NCI-H1436 treated with DMSO at 0.1 percent for 48 hours (cell line): Measurements from ENCODE around the gene CADM2.
"Not testable (repeated sequence)": the region's sequence is repeated elsewhere in the genome, so short reads cannot be mapped to it uniquely, and the experiment has no call there.

Source experiments
- DNase-seq: peaks from one replicate; lab custom pipeline; 2025; lab: John Stamatoyannopoulos, UW

The CADM2 gene

DNA sequence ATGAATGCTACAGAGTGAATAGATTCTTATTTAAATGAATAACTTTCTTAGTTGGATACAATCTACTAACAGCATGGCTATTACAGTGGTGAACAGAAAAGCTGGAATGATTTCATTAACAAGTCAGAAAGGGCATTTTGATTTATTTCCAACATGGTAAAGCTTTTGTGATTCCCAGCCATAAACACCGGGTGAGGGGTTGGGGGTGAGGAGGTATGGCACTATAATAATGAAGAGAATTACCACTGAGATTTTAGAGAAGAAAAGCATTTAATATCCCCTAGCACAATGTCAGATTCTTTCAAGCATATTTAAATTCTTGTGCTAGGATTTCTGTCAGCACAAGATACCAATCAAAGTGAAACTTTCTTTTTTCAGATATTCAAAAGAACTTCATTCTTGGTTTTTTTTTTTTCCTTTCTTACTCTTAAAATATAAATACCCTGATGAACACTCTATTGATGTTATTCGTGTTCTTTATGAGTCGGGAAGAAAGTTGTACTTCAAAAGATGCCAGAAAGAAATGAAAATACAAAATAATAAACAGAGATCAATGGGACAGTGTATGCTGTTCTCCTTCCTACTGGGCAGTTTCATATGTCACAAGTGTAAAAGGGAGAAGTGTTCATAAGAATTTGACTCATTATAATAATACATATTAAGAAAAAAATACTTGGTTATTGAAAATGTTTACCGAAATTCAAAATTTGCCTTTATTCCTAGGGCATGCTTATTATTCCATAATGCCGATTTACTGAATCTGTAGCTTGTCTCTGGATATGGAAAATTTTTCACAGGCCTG is 522.8 kb downstream of the CADM2 start:
- DNase-seq = no peak

GRCh38 chr3:85482213-85482490 is 523.4 kb downstream of the CADM2 start:
- DNase-seq = no peak

DNA sequence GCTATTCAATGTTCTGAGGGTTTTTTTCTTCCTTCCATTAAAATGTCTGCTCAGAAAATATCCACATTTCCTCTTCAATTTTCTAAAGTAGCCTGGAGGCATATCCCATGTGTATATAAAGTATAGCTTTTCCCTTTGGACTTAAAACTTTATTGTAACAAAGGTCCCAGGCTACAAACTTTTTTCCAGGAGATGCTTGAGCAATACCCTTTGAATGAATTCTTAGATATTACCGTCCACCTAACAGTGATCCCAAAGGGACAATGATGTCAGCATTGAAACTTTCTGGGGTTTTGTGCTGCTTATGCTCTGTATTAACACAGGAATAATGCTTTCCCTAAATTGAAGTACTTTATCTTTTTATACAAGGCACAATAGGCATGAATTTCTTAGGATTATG is 525.2 kb downstream of the CADM2 start:
- DNase-seq = no peak

DNA sequence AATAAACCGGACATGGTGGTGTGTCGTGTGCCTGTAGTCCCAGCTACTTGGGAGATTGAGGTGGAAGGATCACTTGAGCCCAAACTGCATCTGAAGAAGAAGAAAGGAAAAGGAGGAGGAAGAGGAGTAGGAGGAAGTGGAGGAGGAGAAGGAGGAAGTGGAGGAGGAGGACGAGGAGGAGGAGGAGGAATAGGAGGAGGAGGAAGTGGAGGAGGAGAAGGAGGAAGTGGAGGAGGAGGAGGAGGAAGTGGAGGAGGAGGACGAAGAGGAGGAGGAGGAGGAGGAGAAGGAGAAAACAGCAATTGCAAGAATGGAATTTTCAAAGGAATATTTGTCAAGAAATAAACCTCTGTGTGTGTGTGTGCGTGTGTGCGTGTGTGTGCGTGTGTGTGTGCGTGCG is 528.6 kb downstream of the CADM2 start:
- no peak for DNase-seq

GRCh38 chr3:85495602-85496001 is 536.8 kb downstream of the CADM2 start:
- no peak for DNase-seq

GRCh38 chr3:85498177-85498576 is 539.4 kb downstream of the CADM2 start:
- DNase-seq = no peak

DNA sequence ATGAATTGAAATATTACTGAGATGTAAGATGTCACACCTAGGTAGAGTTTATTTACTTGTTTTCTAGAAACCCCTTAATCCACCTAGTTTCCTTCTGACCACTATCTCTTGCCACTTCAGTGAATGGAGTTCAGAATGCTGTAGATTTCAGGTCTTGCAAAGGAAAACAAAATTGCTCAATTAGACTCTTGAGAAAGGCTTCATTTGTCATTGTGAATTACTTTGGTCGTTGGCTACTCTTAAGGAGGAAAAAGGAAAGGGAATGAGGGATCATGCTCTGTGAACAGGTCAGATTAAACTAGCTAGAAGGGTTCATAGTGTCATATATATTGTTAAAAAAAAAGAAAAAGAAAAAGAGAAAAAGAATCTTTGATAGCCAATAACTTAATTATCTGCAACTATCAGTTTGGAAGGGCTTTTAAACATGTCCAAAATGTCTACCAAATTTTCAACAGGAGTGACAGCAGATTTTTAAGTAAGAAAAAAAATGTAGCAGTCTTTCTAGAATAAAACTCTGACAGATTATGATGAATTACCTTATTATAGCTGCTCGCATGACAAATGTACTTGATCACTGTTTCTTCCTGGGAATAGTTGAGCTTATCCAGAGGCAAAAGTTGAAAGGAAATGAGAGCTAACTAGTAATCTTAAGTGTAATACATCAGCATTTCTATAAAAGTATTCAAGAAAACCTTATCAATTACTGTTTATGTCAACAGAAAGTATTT is 543.5 kb downstream of the CADM2 start:
- DNase-seq = no peak

- DNase-seq = not testable (repeated sequence)
Measured at GRCh38 chr3:85504129-85504784, 545.5 kb downstream of the CADM2 start.

- not testable (repeated sequence) for DNase-seq
Measured at GRCh38 chr3:85504785-85505511, 546.2 kb downstream of the CADM2 start.

GRCh38 chr3:85507052-85507451 is 548.3 kb downstream of the CADM2 start:
- not testable (repeated sequence) for DNase-seq

- DNase-seq = no peak
Measured at GRCh38 chr3:85508659-85509058, 549.9 kb downstream of the CADM2 start.

- no peak for DNase-seq
Measured at GRCh38 chr3:85516146-85516545, 557.4 kb downstream of the CADM2 start.

GRCh38 chr3:85524104-85524503 is 565.3 kb downstream of the CADM2 start:
- DNase-seq = no peak

- DNase-seq = no peak
Measured at GRCh38 chr3:85525264-85525663, 566.5 kb downstream of the CADM2 start.

DNA sequence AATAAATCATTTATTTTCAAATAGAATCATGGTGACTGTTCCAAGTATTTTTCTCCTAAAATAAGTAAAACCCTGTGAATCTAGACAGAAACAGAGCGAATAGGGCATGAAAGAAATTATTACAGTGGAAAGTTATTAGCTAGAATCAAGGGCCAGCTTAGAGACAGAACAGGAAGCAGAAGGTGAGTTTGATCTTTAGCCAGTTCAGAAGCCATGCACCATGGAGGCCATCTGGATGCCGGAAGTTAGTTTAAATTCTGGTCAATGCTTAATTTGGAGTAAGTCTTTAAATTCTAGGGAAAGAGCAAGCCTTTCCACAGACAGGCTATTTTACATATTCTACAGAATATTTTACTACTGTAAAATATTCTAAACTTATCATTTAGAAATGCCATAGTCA is 574.8 kb downstream of the CADM2 start:
- no peak for DNase-seq

DNA sequence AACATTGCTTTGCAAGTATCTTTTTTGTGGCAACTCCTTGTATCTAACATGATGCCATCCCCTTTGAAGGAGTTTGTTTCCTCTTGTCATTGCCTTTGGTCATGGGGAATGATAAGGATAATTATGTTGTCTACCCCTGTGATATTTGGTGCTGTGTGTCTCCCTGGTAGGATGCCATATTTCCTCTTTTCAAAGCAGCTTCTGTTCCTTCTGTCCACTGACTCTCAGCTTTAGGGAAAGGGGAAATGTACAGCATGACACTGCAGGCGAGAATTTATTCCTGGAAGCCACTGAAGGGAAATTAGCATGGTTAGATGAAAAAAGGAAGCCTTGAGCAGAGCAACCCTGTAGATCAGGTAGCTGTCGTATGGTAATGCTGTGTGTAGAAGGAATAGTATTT is 576.7 kb downstream of the CADM2 start:
- no peak for DNase-seq

- no peak for DNase-seq
Measured at GRCh38 chr3:85539232-85539631, 580.4 kb downstream of the CADM2 start.

GRCh38 chr3:85554153-85554552 is 595.4 kb downstream of the CADM2 start:
- no peak for DNase-seq

- no peak for DNase-seq
Measured at GRCh38 chr3:85560088-85560785, 601.4 kb downstream of the CADM2 start.

DNA sequence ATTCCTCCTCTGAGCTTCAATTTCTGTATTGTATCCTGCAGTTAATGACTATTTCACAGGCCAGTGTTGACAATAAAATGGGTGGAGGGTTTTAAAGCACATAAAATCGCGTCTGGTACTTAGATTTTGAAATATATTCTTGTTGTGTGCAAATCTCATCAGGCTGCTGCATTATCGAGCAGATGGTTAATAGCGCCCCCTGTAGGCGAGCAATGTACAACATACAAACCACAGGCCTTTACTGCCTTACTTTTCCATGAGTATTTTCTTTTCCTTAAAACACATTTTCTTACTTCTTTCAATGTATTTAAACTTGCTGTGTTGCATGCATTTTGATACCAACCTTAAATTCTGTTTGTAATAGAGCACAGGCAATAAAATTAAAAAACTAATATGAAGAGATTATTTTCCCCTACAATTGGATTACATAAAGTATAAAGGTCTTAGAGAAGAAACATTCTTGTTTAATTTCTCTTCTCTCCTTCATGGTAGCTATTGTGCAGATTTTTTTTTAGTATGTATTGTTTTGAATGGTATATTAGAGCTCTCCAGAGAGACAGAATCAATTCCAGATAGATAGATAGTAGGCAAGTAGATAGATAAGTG is 608.4 kb downstream of the CADM2 start:
- DNase-seq = no peak

DNA sequence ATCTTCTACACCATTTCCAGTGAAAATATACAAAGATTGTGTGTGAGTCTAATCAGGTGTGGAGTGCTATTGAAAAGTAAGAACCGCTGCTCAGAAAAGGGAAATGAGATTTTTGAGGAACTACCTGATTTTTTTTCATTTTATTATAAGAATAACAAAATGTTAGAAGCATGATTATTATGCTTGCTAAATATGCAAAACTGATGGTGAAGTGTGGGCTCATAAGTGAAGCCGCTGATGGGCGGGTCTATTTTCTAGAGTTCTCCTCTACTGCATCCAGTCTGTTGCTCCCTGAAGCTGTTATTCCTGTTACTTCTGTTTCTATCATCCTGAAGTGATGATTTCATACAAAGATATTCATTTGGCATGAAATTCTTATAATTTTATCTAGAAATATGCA is 612.0 kb downstream of the CADM2 start:
- no peak for DNase-seq

DNA sequence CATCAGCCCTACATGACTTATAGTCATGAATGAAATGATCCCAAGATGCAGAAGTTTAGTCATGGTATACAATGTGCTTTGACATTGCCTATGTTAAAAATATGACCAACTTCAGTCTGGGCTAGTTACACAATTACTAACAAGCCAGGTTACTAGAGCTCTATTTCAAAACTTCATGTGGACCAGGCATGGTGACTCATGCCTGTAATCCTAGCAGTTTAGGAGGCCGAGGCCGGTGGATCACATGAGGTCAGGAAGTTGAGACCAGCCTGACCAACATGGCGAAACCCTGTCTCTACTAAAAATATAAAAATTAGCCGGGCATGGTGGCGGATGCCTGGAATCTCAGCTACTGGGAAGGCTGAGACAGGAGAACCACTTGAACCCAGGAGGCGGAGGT is 613.0 kb downstream of the CADM2 start:
- DNase-seq = no peak
